Left ventricle myocardium inferior (tissue), 1 donor: Measurements from ENCODE around the gene SELENOK. TPM values are rescaled to one million over a fixed set of nuclear protein-coding genes. Genes with fewer than 3 reads are reported as not detected.

ENCODE experiments used
- DNase-seq: peaks from one replicate; pipeline ENCODE4 v3.0.0-alpha.2; 2020
- H3K27ac ChIP-seq: fragments of 200-600 bp; replicated peaks from 2 replicates; pipeline ENCODE4 v1.8.0; 2021
- H3K27me3 ChIP-seq: fragments of 200-600 bp; 2 replicates; pipeline ENCODE4 v1.8.0; 2021; ENCODE audit warnings: low read depth
- H3K36me3 ChIP-seq: fragments of 200-600 bp; 2 replicates; pipeline ENCODE4 v1.8.0; 2021
- H3K4me1 ChIP-seq: fragments of 200-600 bp; 2 replicates; pipeline ENCODE4 v1.8.0; 2021
- H3K4me3 ChIP-seq: fragments of 200-600 bp; 2 replicates; pipeline ENCODE4 v1.8.0; 2021; ENCODE audit warnings: mild to moderate bottlenecking, moderate library complexity
- H3K9me3 ChIP-seq: fragments of 200-600 bp; replicated peaks from 2 replicates; pipeline ENCODE4 v1.8.0; 2021
- CTCF ChIP-seq: fragments of 200-600 bp; IDR thresholded peaks from 2 replicates; pipeline ENCODE4 v1.8.0; 2021; ENCODE audit warnings: antibody characterized with exemption, mild to moderate bottlenecking, borderline replicate concordance
- intact Hi-C: fragments of 100-400 bp; cut with micrococcal nuclease; formaldehyde crosslinking; loops from one replicate; pipeline ENCODE4 v1.11.0; 2022
- total RNA-seq: library from RNA; stranded (reverse); fragmentation: NEBNext Ultra II Directional; extraction: Animal tissue kit (Norgen Biotek cat#: 25700); gene quantifications from one replicate; pipeline ENCODE4 v1.2.1, GENCODE V29; 2021
- donor health status: DM: no; HTN: yes; CAD: no; lungs with severe emphysema.

The SELENOK gene
- total RNA-seq, 1 donor from 2014 or later = 126 TPM

GRCh38 chr3:53913401-53913800 is 21.7 kb upstream of the SELENOK start:
- intact Hi-C loops = no loop called here
- Histone ChIP-seq H3K36me3 (no peaks in the 10 kb centered on the region), H3K27ac (no peak overlapping the region), H3K4me3 (no peak overlapping the region), H3K4me1 (no peaks in the 10 kb centered on the region), H3K27me3 (peaks cover 32% of the 10 kb centered on the region), H3K9me3 (no peaks in the 10 kb centered on the region)
- no peak for TF ChIP-seq CTCF
- DNase-seq = no peak

GRCh38 chr3:53902711-53903110 is 11.1 kb upstream of the SELENOK start:
- no peaks in the 10 kb centered on the region for H3K36me3 ChIP-seq
- intact Hi-C loops = no loop called here
- no peak for DNase-seq

GRCh38 chr3:53902067-53902466 is 10.4 kb upstream of the SELENOK start:
- Histone ChIP-seq H3K27ac (peak overlapping the region; percentile 10), H3K4me1 (peaks cover 15% of the 10 kb centered on the region), H3K27me3 (peaks cover 31% of the 10 kb centered on the region), H3K4me3 (no peak overlapping the region), H3K36me3 (no peaks in the 10 kb centered on the region), H3K9me3 (peaks cover 10% of the 10 kb centered on the region)
- intact Hi-C loops = no loop called here
- no peak for TF ChIP-seq CTCF
- DNase-seq = no peak

More at GRCh38 chr3:53902711-53903110, 11.1 kb upstream of the SELENOK start:
- peaks cover 25% of the 10 kb centered on the region for H3K27me3 ChIP-seq
- H3K9me3 ChIP-seq = peaks cover 10% of the 10 kb centered on the region
- H3K4me1 ChIP-seq = peaks cover 15% of the 10 kb centered on the region
- H3K4me3 ChIP-seq = no peak overlapping the region
- H3K27ac ChIP-seq = no peak overlapping the region
- no peak for TF ChIP-seq CTCF

- Histone ChIP-seq H3K36me3 (no peaks in the 10 kb centered on the region), H3K4me3 (no peak overlapping the region), H3K9me3 (no peaks in the 10 kb centered on the region), H3K4me1 (peaks cover 15% of the 10 kb centered on the region), H3K27ac (no peak overlapping the region), H3K27me3 (peaks cover 27% of the 10 kb centered on the region)
- intact Hi-C loops = no loop called here
- TF ChIP-seq CTCF = no peak
- no peak for DNase-seq
Measured at GRCh38 chr3:53900666-53901331, 9.1 kb upstream of the SELENOK start.

GRCh38 chr3:53899750-53900149 is 8.1 kb upstream of the SELENOK start:
- H3K27me3 ChIP-seq = peaks cover 26% of the 10 kb centered on the region
- H3K36me3 ChIP-seq = no peaks in the 10 kb centered on the region
- TF ChIP-seq CTCF = no peak
- H3K27ac ChIP-seq = no peak overlapping the region
- no peak for DNase-seq
- H3K4me1 ChIP-seq = peaks cover 15% of the 10 kb centered on the region
- intact Hi-C loops = no loop called here
- no peak overlapping the region for H3K4me3 ChIP-seq
- H3K9me3 ChIP-seq = no peaks in the 10 kb centered on the region
